Stimulated activated CD8-positive, alpha-beta memory T cell treated with anti-CD3 and anti-CD28 coated beads, Interleukin-15, amount 100 ng/mL, for 48 hours (primary cell): Measurements from ENCODE around the gene CNTN5.

Source experiments
- DNase-seq, 2 donors: peaks; one replicate each; pipeline ENCODE4 v3.0.0-alpha.2; 2020; ENCODE audit warnings: low read depth in 2 of 2

CNTN5 gene

DNA sequence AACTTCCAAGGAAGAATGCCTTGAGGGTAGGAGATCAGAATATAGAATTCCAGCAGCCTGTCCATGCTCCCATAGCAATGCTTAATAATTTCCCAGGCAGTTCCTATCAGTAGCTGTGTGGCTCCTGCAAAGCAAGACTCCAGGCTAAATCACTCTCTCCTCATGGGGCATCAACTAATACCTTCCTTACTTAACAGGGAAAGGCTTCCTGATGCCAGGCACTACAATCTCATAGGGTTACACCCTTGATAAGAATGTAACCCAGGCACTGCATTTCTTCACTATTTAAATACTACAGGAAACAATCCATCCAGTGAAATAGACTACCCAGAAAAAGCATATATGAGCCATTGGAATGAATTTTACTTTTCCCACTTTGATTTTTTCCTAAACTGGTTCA, 1051.4 kb downstream of the CNTN5 start:
- DNase-seq = no peak

GRCh38 chr11:100080381-100080780, 1059.6 kb downstream of the CNTN5 start:
- DNase-seq = no peak

- no peak for DNase-seq
Measured at GRCh38 chr11:100080821-100081220, 1060.1 kb downstream of the CNTN5 start.

DNA sequence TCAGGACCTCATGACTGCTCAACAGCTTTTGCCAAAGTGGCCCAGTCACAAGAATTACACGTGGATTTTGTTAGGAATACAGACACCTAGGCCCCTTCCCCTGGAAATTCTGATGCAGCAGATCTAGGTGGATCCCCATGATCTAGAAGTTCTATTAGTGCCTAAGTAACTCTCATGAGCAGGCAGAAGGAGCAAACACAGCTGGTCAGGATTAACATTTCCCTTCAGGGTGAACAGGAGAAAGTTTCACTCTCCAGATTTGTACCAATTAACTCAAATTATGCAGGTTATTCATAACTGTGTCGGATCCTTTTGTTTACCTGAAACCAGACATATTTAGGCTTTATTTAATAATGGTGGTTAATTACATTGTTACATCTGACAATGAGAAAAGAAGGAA, 1072.9 kb downstream of the CNTN5 start:
- no peak for DNase-seq

- no peak for DNase-seq
Measured at GRCh38 chr11:100094121-100094865, 1073.5 kb downstream of the CNTN5 start.

GRCh38 chr11:100095809-100096208, 1075.1 kb downstream of the CNTN5 start:
- no peak for DNase-seq

- no peak for DNase-seq
Measured at GRCh38 chr11:100098560-100098959, 1077.8 kb downstream of the CNTN5 start.

DNA sequence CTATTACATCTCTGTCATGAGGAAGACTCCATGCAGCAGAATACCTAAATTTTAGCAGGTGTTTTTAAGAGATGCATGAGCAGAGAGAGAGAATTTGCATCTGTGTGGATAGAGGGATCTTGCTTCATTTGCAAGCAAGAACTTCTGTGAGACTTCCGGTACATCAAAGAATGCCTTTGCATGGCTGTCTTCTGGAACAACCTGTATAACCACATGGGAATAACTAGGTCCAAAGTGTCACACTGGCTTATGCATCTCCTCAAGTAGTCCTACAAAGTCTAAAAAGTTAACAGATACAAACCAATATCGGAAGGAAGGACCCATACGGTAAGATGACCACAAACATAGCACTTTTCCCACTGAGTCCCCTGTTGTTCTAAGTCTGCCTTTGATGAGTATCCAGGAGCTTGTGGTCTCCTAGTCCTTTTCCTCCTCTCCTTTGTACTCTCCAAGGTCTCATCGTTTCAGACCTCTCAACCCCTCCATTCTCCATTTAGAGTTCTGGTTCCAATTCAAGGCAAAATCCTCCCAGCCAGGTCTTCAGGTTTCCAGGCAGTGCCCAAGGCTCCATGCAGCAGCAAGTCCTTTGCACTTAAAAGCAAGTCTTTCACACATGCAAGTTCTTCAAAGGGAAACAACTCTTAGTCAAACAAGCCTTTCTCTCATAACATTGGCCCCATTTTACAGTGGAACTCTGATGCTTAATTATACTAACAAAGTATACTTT, 1084.7 kb downstream of the CNTN5 start:
- DNase-seq = no peak

DNA sequence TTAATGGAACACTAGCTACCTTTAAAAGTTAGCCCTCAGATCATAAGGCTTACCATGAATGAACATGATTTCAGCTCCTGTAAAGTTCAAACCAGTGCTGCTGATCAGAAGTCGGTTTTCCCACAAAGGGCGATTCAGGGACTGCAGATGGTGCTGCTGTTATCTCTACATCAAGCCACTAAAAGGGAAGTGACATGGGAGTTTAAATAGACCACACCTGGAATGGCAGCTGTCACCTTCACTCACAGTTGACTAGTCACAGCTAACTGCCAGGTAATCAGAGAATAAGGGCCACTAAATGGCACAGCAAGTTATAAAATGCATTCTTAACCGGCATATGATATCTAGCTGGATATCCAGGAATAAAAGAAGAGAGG, 1085.2 kb downstream of the CNTN5 start:
- DNase-seq = no peak

- DNase-seq = no peak
Measured at GRCh38 chr11:100119176-100119575, 1098.4 kb downstream of the CNTN5 start.

GRCh38 chr11:100133114-100133513, 1112.4 kb downstream of the CNTN5 start:
- DNase-seq = no peak

GRCh38 chr11:100141201-100141600, 1120.5 kb downstream of the CNTN5 start:
- no peak for DNase-seq

DNA sequence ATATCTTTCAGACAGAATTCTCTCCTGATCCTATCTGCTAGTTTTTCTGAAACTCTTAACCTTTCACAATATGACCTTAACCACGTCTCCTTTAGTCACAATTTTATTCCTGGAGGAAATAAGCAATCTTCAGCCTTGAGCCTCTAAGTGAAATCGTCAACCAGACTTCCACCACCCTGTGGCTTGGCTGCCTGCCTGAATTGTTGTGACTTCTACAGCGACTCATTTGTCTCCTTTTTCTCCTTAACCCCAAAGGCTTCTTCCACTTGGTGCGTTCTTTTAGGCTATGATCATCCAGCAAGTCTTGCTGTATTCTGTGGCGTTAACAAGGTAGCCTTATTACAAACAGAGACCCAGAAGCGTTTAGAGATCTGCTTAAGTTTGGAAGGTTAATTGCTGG, 1131.2 kb downstream of the CNTN5 start:
- no peak for DNase-seq

GRCh38 chr11:100152766-100153165, 1132.0 kb downstream of the CNTN5 start:
- DNase-seq = no peak

- no peak for DNase-seq
Measured at GRCh38 chr11:100163471-100163870, 1142.7 kb downstream of the CNTN5 start.

GRCh38 chr11:100174881-100175280, 1154.1 kb downstream of the CNTN5 start:
- DNase-seq = no peak

DNA sequence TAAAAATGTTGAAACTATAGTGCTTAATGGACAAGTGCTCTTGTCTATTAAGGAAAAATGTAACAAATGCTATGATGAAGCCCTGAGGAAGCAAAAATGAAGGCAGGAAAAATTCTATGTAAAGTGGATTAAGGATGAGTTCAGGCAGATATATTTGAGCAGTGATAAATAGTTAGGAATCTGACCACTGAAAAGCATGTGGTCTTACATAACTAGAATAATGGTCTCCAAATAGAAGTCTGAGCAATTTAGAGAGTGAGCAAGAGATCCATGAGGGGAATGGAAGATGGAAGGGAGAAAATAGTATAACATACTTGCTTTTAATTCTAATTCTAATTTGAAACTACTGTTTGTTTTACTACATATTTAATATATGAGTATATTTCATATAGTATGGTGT, 1155.7 kb downstream of the CNTN5 start:
- no peak for DNase-seq

GRCh38 chr11:100177651-100178050, 1156.9 kb downstream of the CNTN5 start:
- DNase-seq = no peak

- no peak for DNase-seq
Measured at GRCh38 chr11:100182350-100182749, 1161.6 kb downstream of the CNTN5 start.

- no peak for DNase-seq
Measured at GRCh38 chr11:100182927-100183326, 1162.2 kb downstream of the CNTN5 start.

DNA sequence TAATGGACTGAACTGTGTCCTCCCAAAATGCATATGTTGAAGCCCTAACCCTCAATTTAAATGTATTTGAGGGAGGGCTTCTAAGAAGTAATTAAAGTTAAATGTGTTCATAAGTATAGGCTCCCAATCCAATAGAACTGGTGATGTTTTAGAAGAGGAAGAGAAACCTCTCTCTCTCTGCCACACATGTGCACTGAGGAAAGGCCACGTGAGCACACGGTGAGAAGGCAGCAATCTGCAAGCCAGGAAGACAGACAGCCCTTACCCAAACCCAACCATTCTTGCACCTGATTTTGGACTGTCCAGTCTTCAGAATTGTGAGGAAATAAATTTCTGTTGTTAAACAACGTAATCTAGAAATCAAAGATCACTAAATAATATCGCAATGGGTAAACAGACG, 1164.8 kb downstream of the CNTN5 start:
- DNase-seq = no peak

DNA sequence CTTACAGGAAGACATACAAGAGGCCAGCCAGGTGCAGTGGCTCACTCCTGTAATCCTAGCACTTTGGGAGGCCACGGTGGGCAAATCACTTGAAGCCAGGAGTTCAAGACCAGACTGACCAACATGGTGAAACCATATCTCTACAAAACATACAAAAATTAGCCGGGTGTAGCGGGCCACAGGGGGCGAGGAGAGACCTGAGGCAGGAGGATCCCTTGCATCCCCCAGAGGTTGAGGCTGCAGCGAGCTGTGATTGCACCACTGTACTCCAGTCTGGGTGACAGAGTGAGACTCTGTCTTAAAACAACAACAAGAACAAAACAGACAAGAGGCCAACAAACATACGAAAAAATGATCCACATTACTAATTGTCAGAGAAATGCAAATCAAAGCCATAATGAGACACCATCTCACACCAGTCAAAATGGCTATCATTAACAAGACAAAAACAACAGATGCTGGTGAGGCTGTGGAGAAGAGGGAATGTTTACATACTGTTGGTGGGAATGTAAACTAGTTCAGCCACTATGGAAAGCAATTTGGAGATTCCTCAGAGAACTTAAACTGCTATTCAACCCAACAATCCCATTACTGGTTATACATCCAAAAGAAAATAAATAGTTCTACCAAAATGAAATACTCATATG, 1167.5 kb downstream of the CNTN5 start:
- DNase-seq = no peak

DNA sequence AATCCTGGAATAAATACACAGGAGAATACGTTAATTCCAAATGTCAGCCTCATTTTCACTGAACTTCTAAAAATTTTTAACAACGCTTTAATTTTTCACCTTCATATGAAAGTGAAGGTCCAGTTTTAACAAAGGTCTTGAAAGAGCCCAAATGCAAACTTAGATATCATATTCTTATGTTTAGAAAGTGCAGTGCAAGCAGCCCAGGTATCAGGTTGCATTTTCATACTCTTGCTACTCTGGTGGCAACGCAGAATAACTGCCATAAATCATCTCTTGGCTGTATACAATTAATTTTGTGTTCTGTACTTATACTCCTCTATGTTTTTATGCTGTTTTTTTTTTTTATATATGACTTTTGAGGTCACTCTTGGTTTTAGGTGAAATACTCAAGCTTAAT, 1169.6 kb downstream of the CNTN5 start:
- DNase-seq = no peak
